Measurements from ENCODE around the gene ZNF816.

GRCh38 chr19:52948025-52948770 lies 14.5 kb downstream of the ZNF816 start:
- TF ChIP-seq CTCF (IDR thresholded peaks at IDR 0.05) (no peak), ZFX (IDR thresholded peaks at IDR 0.05; ENCODE audit: borderline replicate concordance) (no peak)

All from 22Rv1 (cell line).